GM11168 (cell line): ENCODE data around the gene PCGF2.
"Not testable (repeated sequence)": the region's sequence is repeated elsewhere in the genome, so short reads cannot be mapped to it uniquely, and the experiment has no call there.

Source experiments
- in situ Hi-C: fragments of 300-500 bp; cut with MboI; formaldehyde crosslinking; loops from one replicate; pipeline ENCODE4 v1.12.0; 2022; ENCODE audit warnings: low sequenced_read_pairs; ENCODE audit not compliant: unreplicated experiment

Gene PCGF2

DNA sequence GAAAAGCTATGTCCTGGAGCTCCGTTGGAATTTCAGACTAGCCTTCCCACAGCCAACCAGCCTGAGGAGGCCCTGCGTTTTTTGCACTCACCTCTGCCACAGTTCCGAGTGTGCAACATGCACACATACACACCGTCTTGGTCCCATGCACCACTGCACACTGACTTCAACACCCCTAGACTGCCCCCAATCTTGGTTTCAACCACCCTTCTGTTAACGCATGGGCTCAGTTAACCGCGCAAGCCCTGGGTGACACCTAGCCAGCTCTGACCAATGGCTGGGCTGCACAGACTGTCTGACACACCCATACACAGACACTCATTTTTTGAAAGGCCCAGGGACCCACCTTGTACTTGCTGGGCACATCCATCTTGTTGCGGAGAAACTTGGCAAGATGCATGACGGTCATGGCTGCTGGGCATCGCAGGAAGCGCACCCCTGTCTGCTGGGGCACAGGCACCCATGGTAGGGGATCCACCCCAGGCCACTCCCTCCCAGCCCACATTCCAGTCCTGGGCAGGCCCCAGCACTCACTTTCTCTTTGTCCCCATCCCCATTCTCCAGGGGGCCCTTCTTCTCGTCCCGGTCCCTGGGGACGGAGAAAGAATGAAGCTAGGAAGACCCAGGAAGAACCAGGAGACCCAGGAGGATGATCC, 10.0 kb downstream of the PCGF2 start:
- in situ Hi-C loops: no loop called here

DNA sequence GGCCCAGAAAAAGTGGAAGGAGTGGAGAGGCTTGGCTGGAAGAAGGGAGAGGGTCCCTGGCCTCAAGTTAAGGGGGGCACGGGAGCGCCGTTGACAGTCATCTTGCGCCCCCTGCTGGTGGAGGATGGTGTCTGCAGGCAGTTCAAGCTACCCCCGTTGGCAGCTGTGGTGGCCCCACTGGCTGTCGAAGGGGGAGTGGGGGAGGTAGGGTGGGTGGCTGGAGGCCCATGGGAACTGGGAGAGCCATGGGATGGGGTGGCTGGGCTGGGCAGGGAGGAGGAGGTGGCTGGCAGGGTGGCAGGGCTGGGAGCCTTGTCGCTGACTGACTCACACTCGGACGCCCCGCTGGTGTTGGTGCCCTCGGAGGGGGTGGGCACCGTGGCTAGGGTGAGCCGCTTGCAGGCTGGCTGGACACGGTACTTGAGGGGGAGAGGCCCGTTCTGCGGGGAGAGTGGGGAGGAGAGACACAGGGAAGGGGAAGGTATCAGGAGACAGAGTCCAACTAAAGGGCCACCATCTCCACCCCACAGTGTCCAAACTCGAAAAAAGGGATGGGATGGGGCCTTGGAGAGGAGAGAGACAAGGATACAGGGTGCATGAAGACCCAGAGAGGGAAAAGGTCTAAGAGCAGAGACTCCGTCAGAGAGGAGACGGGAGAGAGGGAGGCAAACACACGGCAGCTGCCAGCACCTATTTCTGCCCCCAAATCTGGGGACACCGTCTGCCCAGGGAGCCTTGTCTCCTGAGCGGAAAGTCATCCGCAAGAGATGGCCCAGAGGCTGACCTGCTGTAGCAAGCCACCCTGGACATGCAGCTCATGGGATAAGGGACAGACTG, 12.8 kb downstream of the PCGF2 start:
- in situ Hi-C loops: no loop called here

- in situ Hi-C loops: loop anchor here (5.0 kb wide), 1 partner anchor 57 kb away; no protein-coding TSS in a partner anchor
Measured at GRCh38 chr17:38733982-38734973, 13.9 kb downstream of the PCGF2 start.

- in situ Hi-C loops: loop anchor here (5.0 kb wide), 1 partner anchor 56 kb away; no protein-coding TSS in a partner anchor
Measured at GRCh38 chr17:38733282-38733981, 14.7 kb downstream of the PCGF2 start.

DNA sequence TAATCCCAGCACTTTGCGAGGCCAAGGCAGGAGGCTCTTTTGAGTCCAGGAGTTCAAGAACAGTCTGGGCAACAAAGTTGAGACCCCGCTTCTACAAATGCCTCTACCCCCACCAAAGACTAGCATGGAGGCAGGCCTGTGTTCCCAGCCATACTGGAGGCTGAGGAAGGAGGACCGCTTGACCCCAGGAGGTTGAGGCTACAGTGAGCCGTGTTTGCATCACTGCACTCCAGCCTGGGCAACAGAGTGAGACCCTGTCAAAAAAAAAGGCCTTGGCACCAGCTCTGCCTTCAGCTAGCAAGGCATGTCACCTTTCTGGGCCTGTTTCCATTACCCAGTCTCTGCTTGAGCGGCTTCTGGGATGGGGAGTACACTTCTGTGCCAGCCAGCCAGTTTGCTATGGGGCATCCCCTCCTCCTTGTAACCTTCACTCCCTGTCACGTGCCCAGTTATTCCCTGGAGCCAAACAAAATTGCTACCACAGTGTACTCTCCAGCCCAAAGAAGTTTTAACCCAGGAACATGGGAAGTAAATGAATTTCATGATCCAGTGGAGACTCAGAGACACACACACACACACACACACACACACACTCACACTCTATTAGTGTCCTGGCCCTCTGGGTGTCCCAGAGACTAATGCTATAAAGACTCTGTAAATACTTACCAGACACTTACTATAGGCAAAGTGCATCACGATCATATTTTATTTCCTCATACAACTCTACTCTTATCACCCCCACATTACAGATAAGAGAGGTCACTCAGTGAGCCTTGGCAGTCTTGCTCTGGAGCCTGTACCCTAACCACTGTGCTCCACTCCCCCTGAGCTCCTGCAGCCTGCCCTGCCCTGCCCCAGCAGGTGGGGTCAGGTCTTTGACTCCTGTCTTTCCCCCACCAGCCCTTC, 15.5 kb downstream of the PCGF2 start:
- in situ Hi-C loops: loop anchor here (5.0 kb wide), 1 partner anchor 55 kb away; no protein-coding TSS in a partner anchor

DNA sequence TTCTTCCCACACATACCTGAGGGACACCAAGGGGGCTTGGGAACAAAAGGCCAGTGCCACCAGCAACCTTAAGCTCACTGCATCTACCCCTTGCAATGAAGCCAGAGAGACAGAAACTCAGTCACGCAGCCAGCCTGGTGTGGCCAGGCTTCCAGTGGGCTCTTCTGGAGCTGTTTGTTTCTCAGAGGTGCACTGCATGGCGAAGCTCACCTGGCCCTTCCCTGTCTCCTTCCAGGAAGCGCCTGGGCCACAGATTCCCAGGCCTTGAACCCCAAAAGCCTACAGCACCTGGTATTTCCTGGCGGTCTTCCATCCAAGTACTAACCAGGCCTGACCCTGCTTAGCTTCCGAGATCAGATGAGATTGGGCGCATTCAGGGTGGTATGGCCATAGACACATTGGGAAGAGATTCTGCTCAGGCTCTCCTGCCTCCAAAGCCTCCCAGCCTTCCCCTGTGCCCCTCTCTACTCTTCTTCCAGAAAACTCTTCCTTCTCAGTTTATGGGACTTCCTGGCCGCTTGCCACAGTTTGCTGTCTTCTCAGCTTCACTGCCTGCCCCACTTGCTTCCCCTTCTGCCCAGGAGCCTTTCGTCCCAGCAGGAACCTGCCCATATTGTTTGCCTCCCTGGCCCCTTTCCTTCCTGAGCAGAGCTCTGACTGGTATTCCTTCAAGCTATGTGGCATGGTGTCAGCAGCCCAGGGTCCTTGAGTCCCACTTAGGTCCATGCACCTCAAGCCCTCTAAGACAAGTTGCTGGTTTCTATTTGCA, 16.4 kb downstream of the PCGF2 start:
- in situ Hi-C loops: loop anchor here (5.0 kb wide), 1 partner anchor 54 kb away; no protein-coding TSS in a partner anchor

- in situ Hi-C loops: loop anchor here (5.0 kb wide), 1 partner anchor 53 kb away; no protein-coding TSS in a partner anchor
Measured at GRCh38 chr17:38730526-38731379, 17.4 kb downstream of the PCGF2 start.

DNA sequence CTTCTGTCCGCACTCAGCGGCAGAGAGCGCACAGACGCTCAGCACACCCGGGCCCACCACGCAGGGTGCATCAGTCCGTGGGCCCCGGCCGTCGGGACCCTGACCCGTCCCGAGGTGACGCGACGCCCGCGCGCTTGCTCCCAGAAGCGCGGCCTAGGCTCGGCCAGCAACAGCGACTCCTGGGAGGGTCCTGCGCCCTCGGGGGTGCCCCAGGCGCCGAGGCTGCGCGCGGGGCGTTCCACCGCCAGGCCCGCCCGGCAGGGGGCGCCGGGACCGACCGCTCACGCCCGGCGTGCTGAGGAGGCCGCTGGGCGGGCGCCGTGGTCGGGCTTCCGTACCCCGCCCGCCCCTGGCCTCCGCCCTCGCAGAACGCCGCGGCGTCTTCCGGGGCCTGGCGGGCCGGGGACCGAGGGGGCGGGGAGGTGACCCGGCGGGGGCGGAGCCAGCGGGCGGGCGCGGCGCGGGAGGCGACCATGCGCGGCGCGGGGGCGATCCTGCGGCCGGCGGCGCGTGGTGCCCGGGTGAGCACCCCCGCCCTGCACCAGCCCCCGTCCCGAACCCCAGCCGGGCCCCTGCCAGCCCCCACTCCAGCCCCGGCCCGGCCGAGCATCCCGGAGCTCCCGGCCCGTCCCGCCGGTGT, 18.1 kb downstream of the PCGF2 start, which contains the start of gene CISD3:
CISD3 (plus strand) TSS at position 456 of the 640 bp plus-strand sequence; CDS start at position 474, 18 bp downstream.
- in situ Hi-C loops: loop anchor here (5.0 kb wide), 1 partner anchor 53 kb away; no protein-coding TSS in a partner anchor

DNA sequence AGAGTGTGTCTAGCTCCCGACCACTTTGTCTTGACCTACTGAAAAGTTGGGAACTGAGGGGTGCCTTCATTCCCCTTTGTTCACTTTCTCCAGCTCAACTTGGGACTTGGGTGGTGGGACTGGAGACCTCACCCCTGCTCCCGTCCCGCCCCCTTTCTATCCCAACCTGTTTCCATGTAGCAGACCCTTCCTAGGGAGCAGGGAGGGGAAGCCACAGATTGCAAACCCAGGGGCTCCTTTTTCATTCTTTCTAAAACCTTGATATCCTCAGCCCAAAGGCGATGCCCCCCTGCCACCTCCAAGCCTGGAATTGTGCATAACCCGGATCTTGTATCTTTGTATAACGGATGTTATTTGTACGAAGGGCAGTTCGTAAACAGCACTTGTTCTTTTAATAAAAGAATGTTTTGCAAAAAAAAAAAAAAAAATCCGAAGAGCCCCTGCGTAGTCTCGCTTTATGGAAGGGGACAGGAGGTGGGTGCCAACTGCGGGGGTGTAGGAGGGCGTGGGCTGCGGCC, 18.7 kb downstream of the PCGF2 start:
- in situ Hi-C loops: no loop called here

DNA sequence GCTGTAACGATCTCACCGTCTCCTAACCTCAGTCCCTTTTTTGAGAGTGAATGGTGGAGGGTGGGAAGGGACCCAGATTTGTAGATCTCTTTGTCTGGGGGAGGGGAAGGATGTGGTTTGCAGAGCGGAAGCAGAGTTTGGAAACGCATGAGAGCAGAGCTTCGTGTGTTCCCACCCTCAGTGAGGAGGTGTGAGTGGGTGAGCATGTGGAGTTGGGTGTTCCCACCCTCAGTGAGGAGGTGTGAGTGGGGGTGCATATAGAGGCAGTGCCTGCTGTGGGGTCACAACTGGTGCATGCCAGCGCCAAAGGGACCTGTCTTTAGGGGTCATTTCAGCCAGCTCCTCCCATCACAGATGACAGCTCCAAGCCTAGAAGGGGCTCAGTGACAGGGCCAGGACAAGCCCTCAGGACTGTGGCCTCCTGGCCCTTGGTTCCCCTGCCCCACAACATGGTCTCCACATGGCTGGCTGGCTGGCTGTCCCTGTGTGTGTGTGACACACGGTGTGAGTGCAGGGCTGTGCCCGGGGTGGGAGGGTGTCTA, 19.8 kb downstream of the PCGF2 start:
- in situ Hi-C loops: no loop called here

GRCh38 chr17:38727736-38728135, 20.4 kb downstream of the PCGF2 start:
- in situ Hi-C loops: no loop called here

GRCh38 chr17:38726145-38726544, 22.0 kb downstream of the PCGF2 start:
- in situ Hi-C loops: not testable (repeated sequence)

GRCh38 chr17:38725066-38725465, 23.1 kb downstream of the PCGF2 start:
- in situ Hi-C loops: no loop called here

DNA sequence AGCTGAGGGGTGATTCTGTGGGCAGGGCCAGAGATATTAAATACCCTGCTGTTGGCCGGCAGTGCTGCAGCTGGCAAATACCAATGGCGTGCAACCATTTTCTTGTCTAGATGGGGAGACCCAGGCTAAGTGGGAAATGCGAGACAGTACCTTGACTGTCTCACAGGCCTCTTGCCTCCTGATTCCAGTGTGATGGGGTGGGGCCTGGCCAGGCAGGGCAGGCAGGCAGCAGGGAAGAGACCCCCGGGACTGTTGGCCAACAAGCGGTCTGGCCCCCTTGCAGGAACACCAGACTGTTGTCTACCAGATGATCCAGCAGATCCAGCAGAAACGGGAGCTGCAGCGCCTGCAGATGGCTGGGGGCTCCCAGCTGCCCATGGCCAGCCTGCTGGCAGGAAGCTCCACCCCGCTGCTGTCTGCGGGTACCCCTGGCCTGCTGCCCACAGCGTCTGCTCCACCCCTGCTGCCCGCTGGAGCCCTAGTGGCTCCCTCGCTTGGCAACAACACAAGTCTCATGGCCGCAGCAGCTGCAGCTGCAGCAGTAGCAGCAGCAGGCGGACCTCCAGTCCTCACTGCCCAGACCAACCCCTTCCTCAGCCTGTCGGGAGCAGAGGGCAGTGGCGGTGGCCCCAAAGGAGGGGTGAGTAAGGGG, 23.7 kb downstream of the PCGF2 start:
- in situ Hi-C loops: no loop called here

- in situ Hi-C loops: no loop called here
Measured at GRCh38 chr17:38721802-38722201, 26.3 kb downstream of the PCGF2 start.
